Measurements from ENCODE around the gene PHLDB1.
A peak's percentile ranks its signal among the peaks of the same experiment; 100 is the strongest.
"Not testable (repeated sequence)": the region's sequence is repeated elsewhere in the genome, so short reads cannot be mapped to it uniquely, and the experiment has no call there.

PHLDB1 gene

DNA sequence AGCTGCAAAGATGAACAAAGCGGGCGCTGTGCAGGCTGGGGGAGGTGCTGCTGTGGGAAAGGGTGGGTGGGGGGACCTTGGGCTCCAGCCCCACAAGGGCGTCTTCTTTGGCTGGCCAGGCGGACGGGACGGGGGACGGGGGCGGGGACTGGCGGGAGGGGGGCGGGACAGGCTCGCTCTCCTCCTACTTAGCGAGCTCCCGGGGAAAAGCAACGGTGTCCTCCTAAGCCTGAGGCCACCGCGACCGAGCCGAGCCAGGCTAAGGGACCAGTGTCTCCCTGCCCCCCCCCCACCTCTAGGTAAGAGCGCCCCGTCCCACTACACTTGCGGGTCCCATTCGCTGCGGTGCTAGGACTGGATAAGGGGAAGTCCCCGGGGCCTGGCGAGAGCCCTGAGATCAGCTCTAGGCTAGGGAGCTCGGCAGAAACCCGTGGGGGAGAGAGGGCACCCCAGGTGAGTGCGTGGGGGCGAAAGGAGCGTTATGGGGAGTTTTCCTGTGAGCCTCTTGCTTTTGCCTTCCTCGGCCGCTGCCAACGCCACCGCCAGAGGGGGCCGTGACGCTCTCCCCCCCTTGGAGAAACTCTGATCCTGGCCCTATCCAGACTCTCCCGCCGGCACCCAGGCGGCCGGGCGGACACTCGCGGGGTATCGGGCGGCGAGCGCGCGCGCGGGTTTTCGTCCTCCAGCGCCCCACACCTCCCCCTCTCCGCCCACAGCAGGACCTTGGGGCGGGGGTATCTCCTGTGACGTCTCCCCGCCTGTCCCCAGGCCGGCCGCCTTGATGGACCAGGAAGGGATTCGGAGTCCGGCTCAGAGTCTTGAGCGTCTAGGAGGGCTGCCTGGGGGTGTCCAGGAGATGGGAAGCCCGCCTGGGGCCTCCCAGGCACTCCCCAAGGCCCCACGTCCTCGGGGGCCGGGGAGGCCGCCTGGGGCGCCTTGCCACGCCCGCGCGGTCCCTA, at the start of gene PHLDB1:
Gene PHLDB1 (plus strand): TSS at position 215 of the 959 bp plus-strand sequence. CDS start 6,222 bp downstream, outside the sequence.
- peak in 1 of 2 experiments; percentile 43 for DNase-seq

DNA sequence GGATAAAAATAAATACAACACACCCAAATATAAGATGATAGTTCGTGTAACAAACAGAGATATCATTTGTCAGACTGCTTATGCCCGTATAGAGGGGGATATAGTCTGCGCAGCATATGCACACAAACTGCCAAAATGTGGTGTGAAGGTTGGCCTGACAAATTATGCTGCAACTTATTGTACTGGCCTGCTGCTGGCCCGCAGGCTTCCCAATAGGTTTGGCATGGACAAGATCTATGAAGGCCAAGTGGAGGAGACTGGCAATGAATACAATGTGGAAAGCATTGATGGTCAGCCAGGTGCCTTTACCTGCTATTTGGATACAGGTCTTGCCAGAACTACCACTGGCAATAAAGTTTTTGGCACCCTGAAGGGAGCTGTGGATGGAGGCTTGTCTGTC, 46.6 kb upstream of the PHLDB1 start:
- no peak for DNase-seq

DNA sequence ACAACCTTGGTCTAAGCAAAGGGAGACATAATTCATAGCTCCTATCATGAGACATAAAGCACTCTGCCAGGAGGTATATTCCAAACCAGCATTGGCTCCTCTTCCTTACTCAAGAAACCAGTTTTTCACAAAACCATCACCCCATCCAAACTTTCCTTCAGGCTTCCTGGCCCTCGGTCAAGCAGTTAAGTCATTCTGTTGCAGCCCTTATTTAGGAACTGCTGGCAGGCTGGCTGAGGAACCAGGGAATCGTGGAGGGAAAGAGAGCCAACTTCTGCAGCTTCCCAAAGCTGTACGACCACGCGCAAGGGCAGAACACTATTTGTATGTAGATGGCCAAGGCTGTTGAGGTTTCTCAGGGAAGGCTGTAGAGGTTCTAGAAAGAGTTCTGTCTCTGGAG, 42.4 kb upstream of the PHLDB1 start:
- no peak for DNase-seq

DNA sequence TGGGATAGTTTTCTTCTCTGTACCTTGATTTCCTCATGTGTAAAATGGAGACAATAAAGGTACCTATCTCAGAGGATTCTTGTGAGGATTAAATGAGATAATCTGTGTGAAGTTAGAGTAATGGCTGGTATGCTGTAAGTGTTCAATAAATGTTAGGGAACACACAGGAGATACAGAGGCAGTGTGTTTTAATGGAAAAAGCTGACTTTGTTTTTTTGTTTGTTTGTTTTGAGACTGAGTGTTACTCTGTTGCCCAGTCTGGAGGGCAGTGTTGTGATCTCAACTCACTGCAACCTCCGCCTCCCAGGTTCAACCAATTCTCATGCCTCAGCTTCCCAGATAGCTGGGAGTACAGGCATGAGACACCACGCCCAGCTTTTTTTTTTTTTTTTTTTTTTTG, 37.7 kb upstream of the PHLDB1 start:
- DNase-seq: no peak

DNA sequence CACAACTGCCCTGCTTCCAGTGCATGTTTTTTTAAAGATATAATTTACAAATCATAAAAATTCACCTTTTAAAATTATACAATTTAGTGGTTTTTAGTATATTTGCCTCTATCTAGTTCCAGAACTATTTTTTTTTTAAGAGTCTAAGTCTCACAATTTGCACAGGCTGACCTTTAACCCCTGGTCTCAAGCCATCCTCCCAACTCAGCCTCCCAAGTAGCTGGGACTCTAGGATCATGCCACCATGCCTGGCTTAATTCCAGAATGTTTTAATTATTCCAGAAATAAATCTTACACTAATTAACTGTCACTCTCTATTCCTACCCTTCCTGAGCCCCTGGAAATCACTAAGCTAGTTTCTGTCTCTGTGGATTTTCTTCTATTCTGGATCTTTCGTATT, 36.6 kb upstream of the PHLDB1 start:
- no peak for DNase-seq

DNA sequence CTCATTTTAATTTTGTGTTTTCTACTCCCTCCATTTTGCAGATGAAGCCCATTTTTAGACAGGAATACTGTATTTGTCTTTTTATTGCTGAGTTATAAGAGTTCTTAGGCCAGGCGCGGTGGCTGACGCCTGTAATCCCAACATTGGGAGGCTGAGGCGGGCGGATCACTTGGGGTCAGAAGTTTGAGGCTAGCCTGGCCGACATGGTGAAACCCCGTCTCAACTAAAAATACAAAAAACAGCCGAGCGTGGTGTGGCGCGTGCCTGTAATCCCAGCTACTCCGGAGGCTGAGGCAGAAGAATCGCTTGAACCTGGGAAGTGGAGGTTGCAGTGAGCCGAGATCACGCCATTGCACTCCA, 35.7 kb upstream of the PHLDB1 start:
- not testable (repeated sequence) for DNase-seq

DNA sequence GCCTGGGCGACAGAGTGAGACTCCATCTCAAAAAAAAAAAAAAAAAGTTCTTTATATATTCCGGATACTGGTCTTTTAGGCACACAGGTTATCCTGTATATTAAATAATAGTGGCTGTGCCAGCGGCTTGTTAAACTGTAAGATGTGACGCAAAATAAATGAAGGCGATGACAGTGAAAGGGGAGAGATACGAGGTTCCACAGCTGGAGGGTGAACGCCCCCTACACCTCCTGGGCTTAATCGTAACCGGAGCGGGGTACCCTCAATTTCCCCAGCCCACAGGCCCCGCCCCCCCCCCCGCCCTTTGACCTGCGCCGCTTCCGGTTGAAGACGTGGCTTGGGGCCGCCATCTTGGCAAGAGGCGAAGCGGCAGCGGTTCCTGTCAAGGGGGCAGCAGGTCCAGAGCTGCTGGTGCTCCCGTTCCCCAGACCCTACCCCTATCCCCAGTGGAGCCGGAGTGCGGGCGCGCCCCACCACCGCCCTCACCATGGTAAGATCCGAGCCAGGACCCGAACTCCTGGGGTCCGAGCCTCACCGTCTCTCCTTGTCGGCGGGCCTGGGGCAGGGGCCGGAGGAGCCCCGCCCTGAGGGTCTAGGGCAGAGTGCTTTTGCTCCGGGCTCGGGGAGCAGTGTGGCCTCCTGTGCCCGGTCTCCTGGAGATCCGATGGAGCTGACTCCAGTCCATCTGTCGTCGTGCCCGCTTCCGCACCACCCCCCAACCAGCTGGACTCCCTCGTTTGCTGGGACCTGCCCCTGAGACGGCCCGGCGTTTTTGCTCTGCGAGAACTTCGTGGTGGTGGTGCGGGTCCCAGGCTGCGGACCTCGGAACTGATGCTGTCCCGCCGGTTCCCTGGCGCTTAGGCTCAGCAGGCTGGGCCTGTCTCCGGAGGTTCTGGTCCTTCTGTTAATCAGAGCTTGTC, 35.1 kb upstream of the PHLDB1 start, which contains the start of gene ARCN1:
Gene ARCN1 (plus strand): TSS at position 349 of the 920 bp plus-strand sequence. CDS start 139 bp downstream, at position 488.
- peak; percentile 28 to 77 for DNase-seq

DNA sequence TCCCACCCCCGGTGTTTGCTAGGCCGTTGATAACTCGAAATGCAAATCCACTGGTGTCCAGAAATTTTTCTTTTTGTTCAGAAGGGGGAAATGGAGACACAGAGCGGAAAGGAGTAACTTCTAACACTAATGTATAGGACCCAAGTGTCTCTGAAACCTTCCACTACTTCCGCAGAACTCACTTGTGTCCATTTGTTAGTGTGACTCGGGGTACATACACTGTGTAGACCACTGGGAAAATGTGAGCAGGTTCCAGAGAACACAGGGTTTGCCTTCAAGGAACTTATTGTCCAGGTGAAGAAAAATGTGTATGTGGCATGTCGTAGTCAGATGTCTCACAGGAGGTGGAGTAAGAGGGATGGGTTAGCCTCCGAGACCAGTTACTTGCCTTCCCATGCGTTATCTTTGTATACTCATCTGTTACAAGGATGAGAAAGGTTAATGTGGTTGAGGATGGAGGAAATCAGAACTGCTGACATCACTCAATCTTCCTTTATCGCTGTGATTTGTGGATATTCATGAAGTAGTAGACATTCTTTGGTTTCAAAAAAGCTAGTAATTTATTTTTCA, 34.3 kb upstream of the PHLDB1 start:
- no peak for DNase-seq

DNA sequence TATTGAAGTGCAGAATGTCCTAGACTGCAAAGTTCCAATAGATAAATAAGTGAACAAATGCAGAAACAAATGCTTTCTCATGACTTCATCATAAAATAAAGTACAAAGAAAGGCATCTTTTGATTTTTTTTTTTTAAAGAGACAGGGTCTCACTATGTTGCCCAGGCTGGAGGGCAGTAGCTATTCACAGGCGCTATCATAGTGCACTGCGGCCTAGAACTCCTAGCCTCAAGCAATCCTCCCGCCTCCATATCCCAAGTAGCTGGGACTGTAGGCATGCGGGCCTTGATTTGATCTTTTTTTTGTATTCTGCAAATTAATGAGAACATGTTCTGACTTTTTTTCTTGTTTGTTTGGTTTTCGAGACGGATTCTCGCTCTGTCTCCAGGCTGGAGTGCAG, 32.8 kb upstream of the PHLDB1 start:
- DNase-seq: no peak

DNA sequence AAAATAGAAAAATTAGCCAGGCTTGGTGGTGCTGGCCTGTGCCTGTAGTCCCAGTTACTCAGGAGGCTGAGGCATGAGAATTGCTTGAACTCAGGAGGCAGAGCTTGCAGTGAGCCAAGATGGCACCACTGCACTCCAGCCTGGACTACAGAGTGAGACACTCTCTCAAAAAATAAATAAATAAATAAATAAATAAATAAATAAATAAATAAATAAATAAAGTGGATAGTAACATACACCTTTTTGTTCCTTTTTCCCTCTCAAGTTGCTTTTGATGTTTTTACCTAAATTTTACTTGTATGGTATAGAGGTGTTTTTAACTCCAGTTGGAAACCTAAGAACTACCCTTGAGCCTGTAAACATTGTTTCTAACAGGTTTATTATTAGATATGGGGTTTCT, 29.4 kb upstream of the PHLDB1 start:
- not testable (repeated sequence) for DNase-seq

DNA sequence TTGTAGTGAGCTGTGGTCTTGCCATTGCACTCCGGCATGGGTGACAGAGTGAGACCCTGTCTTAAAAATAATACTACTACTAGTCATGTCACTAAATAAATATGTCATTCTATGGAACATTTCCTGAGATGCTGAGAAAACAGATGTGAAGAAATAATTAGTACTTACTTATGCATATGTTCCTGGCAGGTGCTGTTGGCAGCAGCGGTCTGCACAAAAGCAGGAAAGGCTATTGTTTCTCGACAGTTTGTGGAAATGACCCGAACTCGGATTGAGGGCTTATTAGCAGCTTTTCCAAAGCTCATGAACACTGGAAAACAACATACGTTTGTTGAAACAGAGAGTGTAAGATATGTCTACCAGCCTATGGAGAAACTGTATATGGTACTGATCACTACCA, 26.4 kb upstream of the PHLDB1 start:
- DNase-seq: no peak

DNA sequence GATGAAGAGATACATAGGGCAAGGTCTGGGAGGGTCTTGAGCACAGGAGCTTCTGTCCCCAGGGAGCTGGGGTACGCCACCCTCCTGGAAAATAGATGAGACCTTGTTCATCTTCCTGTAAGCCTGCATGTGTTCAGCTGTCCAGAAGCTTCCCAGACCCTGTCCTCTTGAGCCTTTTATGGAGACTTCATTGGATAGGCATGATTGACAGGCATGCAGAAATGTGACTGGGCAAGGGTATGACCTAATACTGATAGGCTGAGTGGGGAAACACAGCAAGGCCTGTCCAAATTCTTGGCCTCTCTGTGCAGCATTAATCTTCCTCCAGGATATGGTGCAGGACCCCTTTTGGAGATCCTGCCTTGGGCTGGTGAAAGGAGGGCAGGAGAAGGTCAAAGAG, 19.5 kb upstream of the PHLDB1 start:
- DNase-seq: no peak

DNA sequence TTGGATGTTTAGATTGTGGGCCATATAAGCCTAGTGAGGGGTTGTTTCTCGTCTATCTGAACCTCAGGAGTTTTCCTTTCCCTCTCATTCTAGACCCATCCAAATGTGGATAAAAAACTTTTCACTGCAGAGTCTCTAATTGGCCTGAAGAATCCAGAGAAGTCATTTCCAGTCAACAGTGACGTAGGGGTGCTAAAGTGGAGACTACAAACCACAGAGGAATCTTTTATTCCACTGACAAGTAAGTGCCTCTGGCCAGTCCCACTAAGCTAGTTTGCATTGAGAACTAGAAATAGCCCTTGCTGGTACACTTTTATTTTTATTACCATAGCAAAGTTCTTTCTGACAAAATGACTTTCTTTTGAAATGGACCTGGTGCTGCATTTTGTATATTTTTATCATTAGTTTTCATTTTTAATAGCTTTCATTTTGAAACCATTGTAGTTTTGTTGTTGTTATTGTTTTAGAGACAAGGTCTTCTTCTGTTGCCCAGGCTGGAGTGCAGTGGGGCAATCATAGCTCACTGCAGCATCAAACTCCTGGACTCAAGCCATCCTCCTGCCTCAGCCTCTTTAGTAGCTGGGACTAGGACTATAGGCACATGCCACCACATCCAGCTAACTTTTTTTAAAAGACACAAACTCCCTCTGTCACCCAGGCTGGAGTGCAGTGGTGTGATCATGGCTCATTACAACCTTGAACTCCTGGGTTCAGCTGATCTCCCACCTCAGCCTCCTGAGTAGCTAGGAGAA, 14.6 kb upstream of the PHLDB1 start:
- DNase-seq: no peak

DNA sequence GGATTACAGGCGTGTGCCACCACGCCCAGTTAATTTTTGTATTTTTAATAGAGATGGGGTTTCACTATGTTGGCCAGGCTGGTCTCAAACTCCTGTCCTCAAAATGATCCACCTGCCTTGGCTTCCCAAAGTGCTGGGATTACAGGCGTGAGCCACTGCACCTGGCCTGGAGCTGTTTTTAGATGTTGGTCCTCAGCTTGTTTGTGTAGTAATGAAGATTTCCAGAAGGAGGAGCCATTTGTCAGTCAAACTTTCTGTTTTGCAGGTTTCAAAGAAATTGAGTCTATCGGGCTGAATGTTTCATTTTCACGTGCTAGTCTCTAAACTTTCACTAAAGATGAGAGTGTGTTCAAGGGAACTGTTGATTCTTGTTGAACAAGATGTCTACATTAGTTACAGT, 12.4 kb upstream of the PHLDB1 start:
- peak in 1 of 2 experiments; percentile 15 for DNase-seq

DNA sequence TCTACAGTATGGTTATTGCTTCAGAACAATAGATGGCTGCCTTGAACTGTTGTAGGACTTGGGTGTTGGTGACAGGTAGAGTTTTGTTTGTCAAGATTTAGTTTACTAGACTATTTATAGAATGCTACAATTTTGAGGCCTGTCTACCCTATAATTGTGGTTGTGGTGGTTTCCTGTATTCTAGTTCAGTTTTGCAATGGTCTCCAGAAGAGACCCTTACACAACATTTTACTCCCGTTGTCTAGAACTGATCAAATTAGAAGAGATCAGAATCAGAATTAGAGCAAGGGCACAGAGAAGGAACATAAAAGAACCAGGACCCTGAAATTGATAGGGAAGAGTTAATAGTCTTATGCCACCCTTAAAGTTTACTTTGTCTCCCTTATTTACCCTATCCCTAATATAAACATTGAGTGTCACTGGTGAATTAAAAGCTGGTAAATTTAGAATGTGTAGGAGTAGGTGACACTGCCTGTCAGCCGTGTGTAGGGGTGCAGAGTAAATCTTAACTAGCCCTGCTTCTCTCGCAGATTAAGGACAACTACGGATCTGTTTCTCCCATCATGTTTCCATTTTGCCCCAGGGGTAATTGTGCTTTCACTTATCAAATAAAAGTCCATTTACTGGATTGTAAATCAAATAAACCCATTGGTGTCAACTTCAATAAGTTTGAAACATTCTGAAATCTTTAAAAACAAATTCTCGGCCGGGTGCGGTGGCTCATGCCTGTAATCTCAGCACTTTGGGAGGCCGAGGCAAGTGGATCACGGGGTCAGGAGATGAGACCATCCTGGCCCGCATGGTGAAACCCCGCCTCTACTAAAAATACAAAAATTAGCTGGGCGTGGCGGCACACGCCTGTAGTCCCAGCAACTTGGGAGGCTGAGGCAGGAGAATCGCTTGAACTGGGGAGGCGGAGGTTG, 10.9 kb upstream of the PHLDB1 start:
- DNase-seq: no peak

DNA sequence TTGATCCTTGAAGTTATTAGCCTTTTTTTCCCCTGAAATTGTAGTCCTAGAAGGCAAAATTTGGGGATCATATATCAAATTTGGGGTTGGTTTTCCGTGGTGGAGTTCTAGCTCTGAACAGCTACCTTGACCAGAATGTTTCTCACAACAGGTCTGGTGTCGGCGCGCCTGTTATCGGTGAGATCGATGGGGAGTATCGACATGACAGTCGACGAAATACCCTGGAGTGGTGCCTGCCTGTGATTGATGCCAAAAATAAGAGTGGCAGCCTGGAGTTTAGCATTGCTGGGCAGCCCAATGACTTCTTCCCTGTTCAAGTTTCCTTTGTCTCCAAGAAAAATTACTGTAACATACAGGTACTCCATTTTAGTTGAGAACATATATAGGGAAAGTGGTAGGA, 9.9 kb upstream of the PHLDB1 start:
- DNase-seq: no peak

DNA sequence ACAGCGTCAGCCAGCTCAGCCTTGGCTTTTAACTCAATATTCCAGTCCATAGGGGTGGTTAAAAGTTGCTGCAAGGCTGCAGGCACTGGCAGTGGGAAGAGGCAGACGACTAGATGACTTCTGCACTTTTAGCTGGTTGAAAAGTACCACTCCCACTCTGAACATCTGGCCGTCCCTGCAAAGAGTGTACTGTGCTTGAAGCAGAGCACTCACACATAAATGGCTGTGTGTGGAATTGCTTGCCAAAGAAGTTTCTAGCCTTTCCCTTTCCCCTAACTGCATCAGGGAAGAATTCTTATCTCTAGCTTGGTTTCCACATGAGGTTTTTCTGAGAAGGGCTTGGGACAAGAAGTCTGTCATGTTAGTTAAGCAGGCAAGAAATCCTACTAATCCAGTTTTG, 5.1 kb upstream of the PHLDB1 start:
- no peak for DNase-seq

DNA sequence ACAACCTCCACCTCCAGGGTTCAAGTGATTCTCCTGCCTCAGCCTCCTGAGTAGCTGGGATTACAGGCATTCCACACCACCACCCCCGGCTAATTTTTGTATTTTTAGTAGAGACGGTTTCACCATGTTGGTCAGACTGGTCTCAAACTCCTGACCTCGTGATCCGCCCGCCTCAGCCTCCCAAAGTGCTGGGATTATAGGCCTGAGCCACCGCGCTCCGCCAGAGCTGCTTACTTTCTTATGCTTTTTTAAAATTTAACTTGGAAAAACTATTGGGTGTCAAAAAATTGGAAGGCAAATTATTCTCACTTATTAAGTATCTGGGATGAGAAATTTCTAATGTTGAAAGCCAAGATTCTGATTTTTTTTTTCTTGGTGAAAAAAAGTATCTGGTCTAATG, 3.7 kb upstream of the PHLDB1 start:
- DNase-seq: not testable (repeated sequence)

DNA sequence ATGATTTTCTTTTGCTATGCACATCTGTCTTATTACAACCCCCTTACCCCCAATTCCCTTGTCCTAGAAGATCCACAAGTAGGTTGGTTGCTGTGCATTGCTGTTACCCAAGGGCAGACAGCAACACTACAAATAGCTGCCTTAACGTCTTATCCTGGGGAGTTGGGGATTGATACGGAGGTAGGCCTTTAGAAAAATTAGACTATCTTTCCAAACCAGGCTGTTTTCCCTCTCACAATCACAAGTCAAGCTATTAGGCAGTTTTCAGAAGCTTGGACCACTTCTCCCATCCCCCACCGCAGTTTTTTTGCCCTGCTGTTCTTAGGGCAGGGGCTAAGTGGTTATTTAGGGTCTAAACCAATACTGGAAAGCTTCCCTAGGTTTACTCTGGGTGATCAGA, 2.8 kb upstream of the PHLDB1 start:
- DNase-seq: no peak

DNA sequence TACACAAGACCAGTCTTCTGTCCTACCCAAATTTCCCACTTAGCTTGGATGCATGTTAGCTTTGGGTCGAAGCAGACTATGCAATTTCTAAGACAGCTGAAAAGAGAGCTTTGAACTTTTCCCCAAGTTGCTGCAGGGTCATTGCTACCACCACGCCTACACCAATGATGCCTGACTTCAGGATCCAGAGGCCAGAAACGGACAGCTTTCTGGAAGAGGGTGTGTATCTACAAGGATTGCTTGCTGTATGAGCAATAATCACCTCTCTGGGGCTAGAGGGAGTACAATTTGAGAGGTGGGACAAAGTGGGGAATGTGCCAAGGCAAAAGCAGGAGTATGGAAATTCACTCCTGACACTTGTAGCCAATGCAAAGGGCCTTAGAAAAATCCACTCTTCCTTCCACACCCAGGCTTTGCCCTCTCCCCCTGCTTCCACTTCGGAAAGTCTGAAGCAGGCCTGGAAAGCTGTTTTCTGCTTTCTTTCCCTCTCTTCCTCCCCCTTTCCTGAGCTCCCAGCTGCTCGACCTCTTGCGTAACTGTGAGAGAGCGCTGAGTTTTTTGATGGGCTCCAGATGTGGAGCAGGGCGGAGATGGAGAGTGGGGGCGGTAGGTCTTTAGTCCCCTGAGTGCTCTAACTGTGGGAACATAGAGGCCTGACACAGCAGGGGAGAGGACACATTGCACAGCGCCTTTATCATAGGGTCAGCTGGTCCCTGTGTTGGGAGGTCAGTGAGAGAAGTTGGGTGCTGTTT, 2.1 kb upstream of the PHLDB1 start:
- no peak for DNase-seq
